Trophoblast cell (in vitro differentiated cells and primary cell): ENCODE measurements around the gene RAB22A.

Experiments
- DNase-seq, 2 donors: peaks; one replicate each; pipeline ENCODE4 v3.0.0-alpha.2; 2016
- H2AFZ ChIP-seq: 2 replicates; pipeline ENCODE4 v1.6.1; 2013; ENCODE audit warnings: low read length, moderate library complexity, mild to moderate bottlenecking; ENCODE audit not compliant: insufficient read depth, poor library complexity
- H2AK5ac ChIP-seq: 2 replicates; pipeline ENCODE4 v1.6.1; 2013; ENCODE audit warnings: mild to moderate bottlenecking, low read length
- H2BK120ac ChIP-seq: 2 replicates; pipeline ENCODE4 v1.6.1; 2013; ENCODE audit warnings: low read length, mild to moderate bottlenecking, moderate library complexity; ENCODE audit not compliant: insufficient read depth, poor library complexity
- H2BK12ac ChIP-seq: 2 replicates; pipeline ENCODE4 v1.6.1; 2013; ENCODE audit warnings: mild to moderate bottlenecking, low read length, moderate library complexity
- H2BK5ac ChIP-seq: 2 replicates; pipeline ENCODE4 v1.6.1; 2013; ENCODE audit warnings: low read length, low read depth, moderate library complexity, mild to moderate bottlenecking; ENCODE audit not compliant: poor library complexity
- H3K14ac ChIP-seq: 2 replicates; pipeline ENCODE4 v1.6.1; 2013; ENCODE audit warnings: mild to moderate bottlenecking, low read length
- H3K18ac ChIP-seq: 2 replicates; pipeline ENCODE4 v1.6.1; 2013; ENCODE audit warnings: mild to moderate bottlenecking, low read length
- H3K23ac ChIP-seq: 2 replicates; pipeline ENCODE4 v1.6.1; 2013; ENCODE audit warnings: low read length
- H3K27ac ChIP-seq: 2 replicates; pipeline ENCODE4 v1.5.1; 2013; ENCODE audit warnings: low read depth, mild to moderate bottlenecking, inconsistent platforms, low read length, moderate library complexity
- H3K27me3 ChIP-seq: 2 replicates; pipeline ENCODE4 v1.6.1; 2013; ENCODE audit warnings: inconsistent platforms, mild to moderate bottlenecking, low read length, moderate library complexity; ENCODE audit not compliant: insufficient read depth
- H3K36me3 ChIP-seq, 2 experiments: 1 replicate in 1 of 2; 2 replicates in 1 of 2; pipeline ENCODE4 v1.6.1; 2013; ENCODE audit warnings: low read length in 2 of 2, mild to moderate bottlenecking in 2 of 2, moderate library complexity in 1 of 2; ENCODE audit not compliant: insufficient read depth in 2 of 2, control insufficient read depth in 1 of 2
- H3K4ac ChIP-seq: 2 replicates; pipeline ENCODE4 v1.6.1; 2013; ENCODE audit warnings: low read depth, mild to moderate bottlenecking, low read length, moderate library complexity
- H3K4me1 ChIP-seq, 2 experiments: 1 replicate in 1 of 2; 2 replicates in 1 of 2; pipeline ENCODE4 v1.6.1; 2013; ENCODE audit warnings: low read length in 2 of 2, mild to moderate bottlenecking in 2 of 2, moderate library complexity in 1 of 2; ENCODE audit not compliant: insufficient read depth in 2 of 2, control insufficient read depth in 1 of 2
- H3K4me2 ChIP-seq: 2 replicates; pipeline ENCODE4 v1.6.1; 2013; ENCODE audit warnings: inconsistent platforms, mild to moderate bottlenecking, low read length, moderate library complexity
- H3K4me3 ChIP-seq: 2 replicates; pipeline ENCODE4 v1.5.1; 2013; ENCODE audit warnings: mild to moderate bottlenecking, low read depth, low read length, inconsistent platforms
- H3K79me1 ChIP-seq: one replicate; pipeline ENCODE4 v1.6.1; 2013; ENCODE audit warnings: low read length
- H3K79me2 ChIP-seq: 2 replicates; pipeline ENCODE4 v1.6.1; 2013; ENCODE audit warnings: low read length, mild to moderate bottlenecking; ENCODE audit not compliant: control insufficient read depth, insufficient read depth, poor library complexity
- H3K9ac ChIP-seq: 2 replicates; pipeline ENCODE4 v1.6.1; 2013; ENCODE audit warnings: mild to moderate bottlenecking, low read length
- H3K9me3 ChIP-seq: 2 replicates; pipeline ENCODE4 v1.6.1; 2013; ENCODE audit warnings: low read depth, mild to moderate bottlenecking, control low read depth, inconsistent platforms, low read length; ENCODE audit not compliant: insufficient read depth
- H4K12ac ChIP-seq: 2 replicates; pipeline ENCODE4 v1.6.1; 2013; ENCODE audit warnings: low read depth, mild to moderate bottlenecking, low read length, moderate library complexity
- H4K8ac ChIP-seq: 2 replicates; pipeline ENCODE4 v1.6.1; 2013; ENCODE audit warnings: low read depth, mild to moderate bottlenecking, low read length, moderate library complexity
- H4K91ac ChIP-seq: one replicate; pipeline ENCODE4 v1.6.1; 2013; ENCODE audit warnings: low read depth, mild to moderate bottlenecking, low read length, moderate library complexity
- WGBS: extraction: QIAGEN DNeasy Blood & Tissue Kit; methylation state at CpG from one replicate; pipeline ENCODE4 v1.1.7; 2013; ENCODE audit warnings: missing lambda C conversion rate; ENCODE audit not compliant: insufficient read length, insufficient coverage; ENCODE audit errors: extremely low coverage; 5-methylcytosine and 5-hydroxymethylcytosine counted together

The RAB22A gene

GRCh38 chr20:58342104-58342945 is 32.8 kb downstream of the RAB22A start:
- no peak overlapping the region for H4K12ac ChIP-seq
- H3K4me1 ChIP-seq: peaks cover 7 to 9% of the 10 kb centered on the region in 2 experiments
- no CpG with 5 or more reads among the region's 3 CpGs for WGBS
- H3K27me3 ChIP-seq: no peaks in the 10 kb centered on the region
- no peak overlapping the region for H2AK5ac ChIP-seq
- H2BK12ac ChIP-seq: no peak overlapping the region
- peak overlapping the region; percentile 2 for H3K18ac ChIP-seq
- no peaks in the 10 kb centered on the region for H3K79me2 ChIP-seq
- no peak overlapping the region for H2AFZ ChIP-seq
- peak in 1 of 2 donors; percentile 90 for DNase-seq
- H2BK5ac ChIP-seq: no peak overlapping the region
- H3K4ac ChIP-seq: no peak overlapping the region
- peaks cover 3% of the 10 kb centered on the region for H3K9me3 ChIP-seq
- no peak overlapping the region for H3K23ac ChIP-seq
- no peak overlapping the region for H2BK120ac ChIP-seq
- no peak overlapping the region for H3K9ac ChIP-seq
- H3K14ac ChIP-seq: no peak overlapping the region
- no peaks in the 10 kb centered on the region for H3K79me1 ChIP-seq
- H3K27ac ChIP-seq: no peak overlapping the region
- no peak overlapping the region for H3K4me3 ChIP-seq
- no peak overlapping the region for H4K91ac ChIP-seq
- peaks cover 13 to 15% of the 10 kb centered on the region in 2 experiments for H3K36me3 ChIP-seq
- no peak overlapping the region for H3K4me2 ChIP-seq
- H4K8ac ChIP-seq: no peak overlapping the region

GRCh38 chr20:58344741-58345140 is 35.2 kb downstream of the RAB22A start:
- Histone ChIP-seq H2AK5ac (no peak overlapping the region), H3K23ac (no peak overlapping the region), H4K12ac (no peak overlapping the region), H2AFZ (no peak overlapping the region), H4K91ac (no peak overlapping the region), H3K4me1 (peaks cover 6% of the 10 kb centered on the region in 2 experiments), H3K9me3 (peaks cover 3% of the 10 kb centered on the region), H3K4me2 (no peak overlapping the region), H2BK120ac (no peak overlapping the region), H3K79me1 (no peaks in the 10 kb centered on the region), H4K8ac (no peak overlapping the region), H2BK12ac (no peak overlapping the region), H3K4ac (no peak overlapping the region), H3K27ac (no peak overlapping the region), H3K79me2 (no peaks in the 10 kb centered on the region), H3K18ac (no peak overlapping the region), H3K36me3 (peaks cover 13 to 15% of the 10 kb centered on the region in 2 experiments), H3K14ac (no peak overlapping the region), H3K9ac (no peak overlapping the region), H2BK5ac (no peak overlapping the region), H3K27me3 (no peaks in the 10 kb centered on the region), H3K4me3 (no peak overlapping the region)
- DNase-seq: peak in 1 of 2 donors; percentile 56
- no CpG with 5 or more reads among the region's 4 CpGs for WGBS

DNA sequence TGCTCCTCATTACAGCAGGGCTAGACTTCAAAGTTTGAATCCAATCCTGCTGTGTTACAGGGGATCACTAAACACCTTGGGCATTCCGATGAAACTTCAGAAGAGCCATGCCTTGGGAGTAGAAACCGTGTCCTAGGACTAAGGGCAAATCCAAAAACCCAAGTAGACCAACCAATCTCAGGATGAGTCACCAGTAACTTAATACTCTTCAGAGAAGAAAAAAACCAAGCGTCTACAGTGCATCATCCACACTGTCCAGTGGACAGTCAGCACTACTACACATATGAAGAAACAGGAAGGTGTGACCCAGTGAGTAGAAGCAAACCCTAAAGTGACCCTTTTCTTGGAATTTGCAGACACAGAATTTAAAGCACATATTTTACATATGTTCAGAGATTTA is 40.1 kb downstream of the RAB22A start:
- no peak for DNase-seq

GRCh38 chr20:58352468-58352867 is 43.0 kb downstream of the RAB22A start:
- Histone ChIP-seq H3K14ac (no peak overlapping the region), H4K12ac (no peak overlapping the region), H3K4me1 (no peaks in the 10 kb centered on the region), H2AK5ac (no peak overlapping the region), H3K27me3 (no peaks in the 10 kb centered on the region), H2BK5ac (no peak overlapping the region), H3K4ac (no peak overlapping the region), H3K79me1 (no peaks in the 10 kb centered on the region), H4K91ac (no peak overlapping the region), H4K8ac (no peak overlapping the region), H3K9me3 (no peaks in the 10 kb centered on the region), H3K27ac (no peak overlapping the region), H3K4me2 (no peak overlapping the region), H2BK120ac (no peak overlapping the region), H2AFZ (no peak overlapping the region), H3K36me3 (peaks cover 4 to 13% of the 10 kb centered on the region in 2 experiments), H3K23ac (no peak overlapping the region), H3K18ac (no peak overlapping the region), H3K9ac (no peak overlapping the region), H2BK12ac (no peak overlapping the region), H3K4me3 (no peak overlapping the region), H3K79me2 (no peaks in the 10 kb centered on the region)
- no peak for DNase-seq
- WGBS: no CpG with 5 or more reads among the region's 2 CpGs

More for the DNA sequence above, 40.1 kb downstream of the RAB22A start:
- no peak overlapping the region for H3K14ac ChIP-seq
- no peak overlapping the region for H3K9ac ChIP-seq
- no peak overlapping the region for H2BK5ac ChIP-seq
- no peak overlapping the region for H3K23ac ChIP-seq
- no peaks in the 10 kb centered on the region for H3K4me1 ChIP-seq
- no peak overlapping the region for H3K27ac ChIP-seq
- H3K27me3 ChIP-seq: no peaks in the 10 kb centered on the region
- H3K4me3 ChIP-seq: no peak overlapping the region
- no peak overlapping the region for H4K12ac ChIP-seq
- H2BK12ac ChIP-seq: no peak overlapping the region
- H2AK5ac ChIP-seq: no peak overlapping the region
- no peak overlapping the region for H3K4me2 ChIP-seq
- no peak overlapping the region for H3K4ac ChIP-seq
- H4K91ac ChIP-seq: no peak overlapping the region
- H3K79me1 ChIP-seq: no peaks in the 10 kb centered on the region
- no peak overlapping the region for H2AFZ ChIP-seq
- no peak overlapping the region for H2BK120ac ChIP-seq
- H3K36me3 ChIP-seq: peaks cover 12 to 16% of the 10 kb centered on the region in 2 experiments
- H4K8ac ChIP-seq: no peak overlapping the region
- H3K18ac ChIP-seq: no peak overlapping the region
- peaks cover 3% of the 10 kb centered on the region for H3K9me3 ChIP-seq
- WGBS: no CpG with 5 or more reads among the region's 3 CpGs
- H3K79me2 ChIP-seq: no peaks in the 10 kb centered on the region
